CD4-positive, alpha-beta T cell treated with Interferon gamma for 1 hour (primary cell): ENCODE data around the gene KSR2.

ENCODE experiments used
- DNase-seq: peaks from one replicate; pipeline ENCODE4 v3.0.0-alpha.2; 2020

The KSR2 gene

GRCh38 chr12:117484901-117485300 lies 483.9 kb downstream of the KSR2 start:
- DNase-seq = no peak

- DNase-seq = no peak
Measured at GRCh38 chr12:117483501-117483900, 485.3 kb downstream of the KSR2 start.

- no peak for DNase-seq
Measured at GRCh38 chr12:117481470-117481869, 487.3 kb downstream of the KSR2 start.

GRCh38 chr12:117476341-117476740 lies 492.4 kb downstream of the KSR2 start:
- no peak for DNase-seq

GRCh38 chr12:117473856-117474255 lies 494.9 kb downstream of the KSR2 start:
- no peak for DNase-seq

GRCh38 chr12:117472983-117473382 lies 495.8 kb downstream of the KSR2 start:
- DNase-seq = no peak

GRCh38 chr12:117470804-117471203 lies 498.0 kb downstream of the KSR2 start:
- no peak for DNase-seq

GRCh38 chr12:117469883-117470483 lies 498.8 kb downstream of the KSR2 start:
- DNase-seq = no peak

GRCh38 chr12:117468016-117468415 lies 500.8 kb downstream of the KSR2 start:
- DNase-seq = no peak

- DNase-seq = no peak
Measured at GRCh38 chr12:117467588-117467987, 501.2 kb downstream of the KSR2 start.

- DNase-seq = no peak
Measured at GRCh38 chr12:117466677-117467362, 502.0 kb downstream of the KSR2 start.

- DNase-seq = no peak
Measured at GRCh38 chr12:117461732-117462131, 507.1 kb downstream of the KSR2 start.

- DNase-seq = no peak
Measured at GRCh38 chr12:117459229-117459628, 509.6 kb downstream of the KSR2 start.

GRCh38 chr12:117457189-117457588 lies 511.6 kb downstream of the KSR2 start:
- DNase-seq = no peak

- DNase-seq = no peak
Measured at GRCh38 chr12:117456076-117456475, 512.7 kb downstream of the KSR2 start.

GRCh38 chr12:117453961-117454360 lies 514.8 kb downstream of the KSR2 start:
- DNase-seq = no peak

GRCh38 chr12:117452112-117452511 lies 516.7 kb downstream of the KSR2 start:
- no peak for DNase-seq

- no peak for DNase-seq
Measured at GRCh38 chr12:117450209-117450608, 518.6 kb downstream of the KSR2 start.

GRCh38 chr12:117447665-117448366 lies 521.0 kb downstream of the KSR2 start:
- DNase-seq = no peak

GRCh38 chr12:117444781-117445180 lies 524.0 kb downstream of the KSR2 start:
- no peak for DNase-seq

- no peak for DNase-seq
Measured at GRCh38 chr12:117441751-117442150, 527.0 kb downstream of the KSR2 start.

GRCh38 chr12:117440384-117440783 lies 528.4 kb downstream of the KSR2 start:
- DNase-seq = no peak

- DNase-seq = no peak
Measured at GRCh38 chr12:117439531-117440001, 529.2 kb downstream of the KSR2 start.

- DNase-seq = no peak
Measured at GRCh38 chr12:117438809-117439208, 530.0 kb downstream of the KSR2 start.
